ENCODE results near the gene ZNF526. TPM values are rescaled to one million over a fixed set of nuclear protein-coding genes. Genes with fewer than 3 reads are reported as not detected.

ZNF526 gene
- total RNA-seq, 1 donor from 2014 or later: 7.8 TPM

DNA sequence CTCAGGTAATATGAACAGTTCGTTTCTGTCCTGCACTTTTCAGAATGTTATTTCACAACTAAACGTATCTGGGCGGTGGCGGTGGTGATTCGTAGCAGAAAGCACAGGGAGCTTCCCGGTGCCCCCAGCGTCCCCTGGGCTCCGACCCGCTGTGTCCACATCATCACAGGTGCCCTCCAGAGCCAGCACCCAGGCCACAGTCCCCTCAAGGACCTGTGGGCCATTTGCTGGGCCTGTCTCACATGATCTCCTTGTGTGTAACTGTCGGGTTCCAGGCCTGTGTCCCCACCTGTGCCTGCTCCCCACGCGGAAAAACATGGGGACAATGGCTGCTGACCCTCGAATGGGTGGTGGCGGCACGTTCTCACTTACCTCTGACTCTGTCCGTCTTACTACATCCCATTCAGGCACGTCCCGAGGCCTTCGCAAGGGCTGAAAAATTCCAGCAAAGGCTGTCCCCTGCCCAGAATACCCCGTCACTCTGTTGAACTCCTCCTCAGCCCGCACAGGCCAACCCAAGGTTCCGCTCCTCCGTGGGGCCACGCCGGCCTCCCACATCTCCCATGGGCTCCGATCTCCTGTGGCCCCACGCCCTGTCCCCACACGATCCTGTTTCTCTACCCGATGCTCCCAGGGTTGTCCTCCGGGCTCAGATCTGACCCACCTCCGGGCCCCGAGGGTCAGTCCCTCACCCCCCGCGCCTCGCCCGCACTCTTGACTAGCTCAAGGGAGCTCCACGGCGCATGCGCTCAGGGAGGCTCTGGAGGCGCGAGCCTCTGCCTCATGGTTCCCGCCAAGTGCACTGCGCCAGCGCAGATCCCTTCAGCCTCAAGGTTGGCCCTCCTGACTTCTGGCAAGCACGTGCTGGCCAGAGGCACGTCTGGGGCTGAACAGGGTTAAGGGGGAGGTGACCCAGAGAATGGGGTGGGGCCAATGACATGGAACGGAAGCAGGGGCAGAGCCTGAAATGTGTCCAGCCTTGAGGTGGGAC lies 23.8 kb upstream of the ZNF526 start:
- Histone ChIP-seq H3K4me3 (ENCODE audit: low read length in 3 of 3) (no peak overlapping the region), H3K27me3 (ENCODE audit: control insufficient read depth in 3 of 3, insufficient read depth in 3 of 3, low read length in 3 of 3) (peaks cover 0 to 3% (median 0%) of the 10 kb centered on the region in 3 donors), H3K27ac (ENCODE audit: low read depth, low read length) (no peak overlapping the region), H3K9me3 (ENCODE audit: control insufficient read depth in 3 of 3, low read length in 3 of 3) (peaks cover 4% of the 10 kb centered on the region in 3 donors), H3K36me3 (ENCODE audit: control insufficient read depth in 3 of 3, insufficient read depth in 3 of 3, low read length in 3 of 3) (peaks cover 22 to 31% (median 26%) of the 10 kb centered on the region in 3 donors), H3K4me1 (ENCODE audit: control insufficient read depth in 3 of 3, insufficient read depth in 3 of 3, low read length in 3 of 3) (peaks cover 5 to 18% (median 9%) of the 10 kb centered on the region in 3 donors), H3K9ac (ENCODE audit: low read depth in 1 of 3, low read length in 3 of 3) (no peak overlapping the region)

GRCh38 chr19:42197375-42197817 lies 22.7 kb upstream of the ZNF526 start:
- H3K27me3 ChIP-seq (ENCODE audit: control insufficient read depth in 3 of 3, insufficient read depth in 3 of 3, low read length in 3 of 3): peaks cover 0 to 3% (median 0%) of the 10 kb centered on the region in 3 donors
- peaks cover 7 to 25% (median 9%) of the 10 kb centered on the region in 3 donors for H3K4me1 ChIP-seq (ENCODE audit: control insufficient read depth in 3 of 3, insufficient read depth in 3 of 3, low read length in 3 of 3)
- peaks cover 24 to 39% (median 35%) of the 10 kb centered on the region in 3 donors for H3K36me3 ChIP-seq (ENCODE audit: control insufficient read depth in 3 of 3, insufficient read depth in 3 of 3, low read length in 3 of 3)
- no peak overlapping the region for H3K4me3 ChIP-seq (ENCODE audit: low read length in 3 of 3)
- H3K9me3 ChIP-seq (ENCODE audit: control insufficient read depth in 3 of 3, low read length in 3 of 3): peaks cover 4% of the 10 kb centered on the region in 3 donors
- H3K27ac ChIP-seq (ENCODE audit: low read depth, low read length): no peak overlapping the region
- no peak overlapping the region for H3K9ac ChIP-seq (ENCODE audit: low read depth in 1 of 3, low read length in 3 of 3)

- no peaks in the 10 kb centered on the region for H3K9me3 ChIP-seq (ENCODE audit: control insufficient read depth in 3 of 3, low read length in 3 of 3)
- H3K36me3 ChIP-seq (ENCODE audit: control insufficient read depth in 3 of 3, insufficient read depth in 3 of 3, low read length in 3 of 3): peaks cover 30 to 53% (median 47%) of the 10 kb centered on the region in 3 donors
- H3K4me3 ChIP-seq (ENCODE audit: low read length in 3 of 3): no peak overlapping the region
- peaks cover 9 to 32% (median 9%) of the 10 kb centered on the region in 3 donors for H3K4me1 ChIP-seq (ENCODE audit: control insufficient read depth in 3 of 3, insufficient read depth in 3 of 3, low read length in 3 of 3)
- H3K27ac ChIP-seq (ENCODE audit: low read depth, low read length): no peak overlapping the region
- no peak overlapping the region for H3K9ac ChIP-seq (ENCODE audit: low read depth in 1 of 3, low read length in 3 of 3)
- peaks cover 0 to 3% (median 0%) of the 10 kb centered on the region in 3 donors for H3K27me3 ChIP-seq (ENCODE audit: control insufficient read depth in 3 of 3, insufficient read depth in 3 of 3, low read length in 3 of 3)
Measured at GRCh38 chr19:42198676-42199439, 21.3 kb upstream of the ZNF526 start.

GRCh38 chr19:42199440-42200115 lies 20.5 kb upstream of the ZNF526 start:
- Histone ChIP-seq H3K4me1 (ENCODE audit: control insufficient read depth in 3 of 3, insufficient read depth in 3 of 3, low read length in 3 of 3) (peaks cover 9 to 32% (median 9%) of the 10 kb centered on the region in 3 donors), H3K9me3 (ENCODE audit: control insufficient read depth in 3 of 3, low read length in 3 of 3) (no peaks in the 10 kb centered on the region), H3K9ac (ENCODE audit: low read depth in 1 of 3, low read length in 3 of 3) (no peak overlapping the region), H3K4me3 (ENCODE audit: low read length in 3 of 3) (no peak overlapping the region), H3K36me3 (ENCODE audit: control insufficient read depth in 3 of 3, insufficient read depth in 3 of 3, low read length in 3 of 3) (peaks cover 33 to 53% (median 53%) of the 10 kb centered on the region in 3 donors), H3K27me3 (ENCODE audit: control insufficient read depth in 3 of 3, insufficient read depth in 3 of 3, low read length in 3 of 3) (peaks cover 0 to 3% (median 0%) of the 10 kb centered on the region in 3 donors), H3K27ac (ENCODE audit: low read depth, low read length) (no peak overlapping the region)

- Histone ChIP-seq H3K36me3 (ENCODE audit: control insufficient read depth in 3 of 3, insufficient read depth in 3 of 3, low read length in 3 of 3) (peaks cover 37 to 58% (median 58%) of the 10 kb centered on the region in 3 donors), H3K9me3 (ENCODE audit: control insufficient read depth in 3 of 3, low read length in 3 of 3) (no peaks in the 10 kb centered on the region), H3K4me3 (ENCODE audit: low read length in 3 of 3) (no peak overlapping the region), H3K27me3 (ENCODE audit: control insufficient read depth in 3 of 3, insufficient read depth in 3 of 3, low read length in 3 of 3) (peaks cover 0 to 3% (median 0%) of the 10 kb centered on the region in 3 donors), H3K27ac (ENCODE audit: low read depth, low read length) (no peak overlapping the region), H3K9ac (ENCODE audit: low read depth in 1 of 3, low read length in 3 of 3) (no peak overlapping the region), H3K4me1 (ENCODE audit: control insufficient read depth in 3 of 3, insufficient read depth in 3 of 3, low read length in 3 of 3) (peaks cover 9 to 32% (median 9%) of the 10 kb centered on the region in 3 donors)
Measured at GRCh38 chr19:42200116-42200715, 19.9 kb upstream of the ZNF526 start.

GRCh38 chr19:42201489-42202289 lies 18.4 kb upstream of the ZNF526 start:
- Histone ChIP-seq H3K36me3 (ENCODE audit: control insufficient read depth in 3 of 3, insufficient read depth in 3 of 3, low read length in 3 of 3) (peaks cover 42 to 69% (median 63%) of the 10 kb centered on the region in 3 donors), H3K4me1 (ENCODE audit: control insufficient read depth in 3 of 3, insufficient read depth in 3 of 3, low read length in 3 of 3) (peaks cover 9 to 32% (median 9%) of the 10 kb centered on the region in 3 donors), H3K27ac (ENCODE audit: low read depth, low read length) (peak overlapping the region; percentile 66), H3K4me3 (ENCODE audit: low read length in 3 of 3) (no peak overlapping the region), H3K9me3 (ENCODE audit: control insufficient read depth in 3 of 3, low read length in 3 of 3) (no peaks in the 10 kb centered on the region), H3K9ac (ENCODE audit: low read depth in 1 of 3, low read length in 3 of 3) (no peak overlapping the region), H3K27me3 (ENCODE audit: control insufficient read depth in 3 of 3, insufficient read depth in 3 of 3, low read length in 3 of 3) (peaks cover 0 to 3% (median 0%) of the 10 kb centered on the region in 3 donors)

GRCh38 chr19:42202290-42202880 lies 17.7 kb upstream of the ZNF526 start:
- Histone ChIP-seq H3K9ac (ENCODE audit: low read depth in 1 of 3, low read length in 3 of 3) (no peak overlapping the region), H3K9me3 (ENCODE audit: control insufficient read depth in 3 of 3, low read length in 3 of 3) (no peaks in the 10 kb centered on the region), H3K4me1 (ENCODE audit: control insufficient read depth in 3 of 3, insufficient read depth in 3 of 3, low read length in 3 of 3) (peaks cover 9 to 32% (median 9%) of the 10 kb centered on the region in 3 donors), H3K27me3 (ENCODE audit: control insufficient read depth in 3 of 3, insufficient read depth in 3 of 3, low read length in 3 of 3) (no peaks in the 10 kb centered on the region), H3K36me3 (ENCODE audit: control insufficient read depth in 3 of 3, insufficient read depth in 3 of 3, low read length in 3 of 3) (peaks cover 47 to 70% (median 66%) of the 10 kb centered on the region in 3 donors), H3K27ac (ENCODE audit: low read depth, low read length) (peak overlapping the region; percentile 26), H3K4me3 (ENCODE audit: low read length in 3 of 3) (no peak overlapping the region)

DNA sequence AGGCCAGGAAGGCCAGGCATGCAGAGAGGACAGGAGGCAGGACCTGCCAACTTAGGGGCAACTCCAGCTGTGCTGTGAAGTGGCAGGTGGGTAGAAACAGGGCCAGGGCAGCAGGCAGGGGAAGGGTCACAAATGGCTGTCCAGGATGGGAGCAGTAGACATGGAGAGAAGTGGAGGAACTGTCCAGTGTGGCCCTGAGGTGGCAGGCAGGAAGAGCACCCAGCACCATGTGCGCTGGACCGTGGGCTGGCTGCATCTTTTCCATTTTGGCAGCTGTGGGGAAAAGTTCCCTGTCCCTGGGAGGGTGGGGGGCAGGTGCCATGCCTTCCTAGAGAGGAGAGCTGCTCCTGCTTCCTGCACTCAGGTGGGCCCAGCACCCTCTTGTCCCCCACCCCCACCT lies 16.4 kb upstream of the ZNF526 start:
- H3K27ac ChIP-seq (ENCODE audit: low read depth, low read length): no peak overlapping the region
- no peak overlapping the region for H3K9ac ChIP-seq (ENCODE audit: low read depth in 1 of 3, low read length in 3 of 3)
- no peaks in the 10 kb centered on the region for H3K27me3 ChIP-seq (ENCODE audit: control insufficient read depth in 3 of 3, insufficient read depth in 3 of 3, low read length in 3 of 3)
- peaks cover 49 to 80% (median 73%) of the 10 kb centered on the region in 3 donors for H3K36me3 ChIP-seq (ENCODE audit: control insufficient read depth in 3 of 3, insufficient read depth in 3 of 3, low read length in 3 of 3)
- peaks cover 9 to 32% (median 9%) of the 10 kb centered on the region in 3 donors for H3K4me1 ChIP-seq (ENCODE audit: control insufficient read depth in 3 of 3, insufficient read depth in 3 of 3, low read length in 3 of 3)
- no peak overlapping the region for H3K4me3 ChIP-seq (ENCODE audit: low read length in 3 of 3)
- no peaks in the 10 kb centered on the region for H3K9me3 ChIP-seq (ENCODE audit: control insufficient read depth in 3 of 3, low read length in 3 of 3)

All from skeletal muscle tissue (tissue), 4 donors.